ENCODE data around the gene TANGO2.

The TANGO2 gene

GRCh38 chr22:20002128-20002527, 18.8 kb upstream of the TANGO2 start:
- TF ChIP-seq TEAD4 (IDR thresholded peaks at IDR 0.05) (no peak), NFIC (IDR thresholded peaks at IDR 0.05) (no peak), REST (IDR thresholded peaks at IDR 0.05; ENCODE audit: low read depth) (no peak), MAX (IDR thresholded peaks at IDR 0.05) (no peak), CREB1 (IDR thresholded peaks at IDR 0.05; ENCODE audit: low read depth) (no peak)

DNA sequence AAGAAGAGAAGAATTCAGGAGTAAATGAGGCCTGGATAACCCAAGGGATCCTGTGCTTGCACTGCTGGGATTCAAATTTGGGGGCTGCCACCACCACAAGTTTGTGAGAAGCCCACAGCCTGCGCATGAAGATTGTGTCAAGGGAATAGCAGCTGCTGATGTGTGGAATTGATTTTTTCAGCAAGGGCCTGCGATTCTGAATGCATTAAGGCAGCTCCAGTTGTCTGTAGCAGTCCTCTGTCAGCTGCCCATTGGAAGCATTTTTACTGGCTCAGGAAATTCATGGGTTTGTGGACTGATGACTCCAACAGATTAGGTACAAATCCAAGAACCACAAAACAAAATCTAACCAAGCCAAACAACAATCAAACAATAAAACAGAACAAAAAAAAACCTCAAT, 18.3 kb upstream of the TANGO2 start:
- no peak for TF ChIP-seq EP300 (IDR thresholded peaks at IDR 0.05; ENCODE audit: borderline replicate concordance)
- no peak for TF ChIP-seq CREB1 (IDR thresholded peaks at IDR 0.05; ENCODE audit: low read depth)
- no peak for TF ChIP-seq CEBPB (IDR thresholded peaks at IDR 0.05)
- TF ChIP-seq TAF1 (IDR thresholded peaks at IDR 0.05; ENCODE audit: low read depth) = no peak
- TF ChIP-seq FOXM1 (IDR thresholded peaks at IDR 0.05; ENCODE audit: borderline replicate concordance, low read depth) = no peak
- TF ChIP-seq EGR1 (IDR thresholded peaks at IDR 0.05) = no peak
- TF ChIP-seq, protein P1, sequence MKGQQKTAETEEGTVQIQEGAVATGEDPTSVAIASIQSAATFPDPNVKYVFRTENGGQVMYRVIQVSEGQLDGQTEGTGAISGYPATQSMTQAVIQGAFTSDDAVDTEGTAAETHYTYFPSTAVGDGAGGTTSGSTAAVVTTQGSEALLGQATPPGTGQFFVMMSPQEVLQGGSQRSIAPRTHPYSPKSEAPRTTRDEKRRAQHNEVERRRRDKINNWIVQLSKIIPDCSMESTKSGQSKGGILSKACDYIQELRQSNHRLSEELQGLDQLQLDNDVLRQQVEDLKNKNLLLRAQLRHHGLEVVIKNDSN (IDR thresholded peaks at IDR 0.05) = no peak

- TF ChIP-seq MAX (IDR thresholded peaks at IDR 0.05) (no peak), EGR1 (IDR thresholded peaks at IDR 0.05) (no peak), NFIC (IDR thresholded peaks at IDR 0.05) (no peak), ZBTB7A (IDR thresholded peaks at IDR 0.05; ENCODE audit: low read depth) (no peak), FOXM1 (IDR thresholded peaks at IDR 0.05; ENCODE audit: borderline replicate concordance, low read depth) (no peak), REST (IDR thresholded peaks at IDR 0.05; ENCODE audit: low read depth) (no peak), TAF1 (IDR thresholded peaks at IDR 0.05; ENCODE audit: low read depth) (no peak), CREB1 (IDR thresholded peaks at IDR 0.05; ENCODE audit: low read depth) (no peak), TCF12 (IDR thresholded peaks at IDR 0.05; ENCODE audit: low read depth) (no peak), RAD21 (IDR thresholded peaks at IDR 0.05; ENCODE audit: low read depth) (no peak), TEAD4 (IDR thresholded peaks at IDR 0.05) (no peak), EP300 (IDR thresholded peaks at IDR 0.05; ENCODE audit: borderline replicate concordance) (no peak), CEBPB (IDR thresholded peaks at IDR 0.05) (no peak), YY1 (IDR thresholded peaks at IDR 0.05; ENCODE audit: low read depth) (no peak)
- TF ChIP-seq, protein P1 (IDR thresholded peaks at IDR 0.05) = no peak
Observed at GRCh38 chr22:20003304-20003703, 17.6 kb upstream of the TANGO2 start.

DNA sequence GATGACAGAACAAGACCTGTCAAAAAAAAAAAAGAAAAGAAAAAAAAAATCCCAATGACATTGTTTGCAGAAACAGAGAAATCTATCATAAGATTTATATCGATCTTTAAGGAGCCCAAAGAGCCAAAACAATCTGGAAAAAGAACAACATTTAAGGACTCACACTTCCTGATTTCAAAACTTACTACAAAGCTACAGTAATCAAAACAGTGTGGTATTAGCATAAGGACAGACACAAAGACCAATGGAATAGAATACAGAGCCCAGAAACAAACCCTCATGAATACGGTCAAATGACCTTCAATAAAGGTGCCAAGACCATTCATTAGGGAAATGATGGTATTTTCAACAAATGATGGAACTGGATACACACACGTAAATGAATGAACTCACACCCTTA, 16.4 kb upstream of the TANGO2 start:
- TF ChIP-seq FOXM1 (IDR thresholded peaks at IDR 0.05; ENCODE audit: borderline replicate concordance, low read depth) (no peak), TEAD4 (IDR thresholded peaks at IDR 0.05) (no peak), EP300 (IDR thresholded peaks at IDR 0.05; ENCODE audit: borderline replicate concordance) (no peak), EGR1 (IDR thresholded peaks at IDR 0.05) (no peak), RAD21 (IDR thresholded peaks at IDR 0.05; ENCODE audit: low read depth) (no peak), MAX (IDR thresholded peaks at IDR 0.05) (no peak), TCF12 (IDR thresholded peaks at IDR 0.05; ENCODE audit: low read depth) (no peak), NFIC (IDR thresholded peaks at IDR 0.05) (no peak), REST (IDR thresholded peaks at IDR 0.05; ENCODE audit: low read depth) (no peak), ZBTB7A (IDR thresholded peaks at IDR 0.05; ENCODE audit: low read depth) (no peak), CREB1 (IDR thresholded peaks at IDR 0.05; ENCODE audit: low read depth) (no peak), TAF1 (IDR thresholded peaks at IDR 0.05; ENCODE audit: low read depth) (no peak), YY1 (IDR thresholded peaks at IDR 0.05; ENCODE audit: low read depth) (no peak), CEBPB (IDR thresholded peaks at IDR 0.05) (no peak)
- TF ChIP-seq, protein P1 (IDR thresholded peaks at IDR 0.05) = no peak
